Measurements from ENCODE around the gene PPARA.

Gene PPARA

DNA sequence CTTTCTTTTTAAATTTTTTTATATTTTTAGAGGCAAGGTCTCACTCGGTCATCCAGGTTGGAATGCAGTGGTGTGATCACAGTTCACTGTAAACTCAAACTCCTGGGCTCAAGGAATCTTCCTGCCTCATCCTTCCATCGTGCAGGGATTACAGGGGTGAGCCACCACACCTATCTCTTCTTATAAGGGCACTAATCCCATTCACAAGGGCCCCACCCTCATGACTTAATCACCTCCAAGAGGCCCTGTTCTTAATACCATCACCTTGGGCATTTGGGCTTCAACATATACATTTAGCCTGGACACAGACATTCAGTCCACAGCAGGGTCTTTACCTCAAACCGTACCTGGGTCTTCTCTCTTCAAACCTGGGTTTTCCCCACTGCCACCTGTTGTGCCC is 141.8 kb downstream of the PPARA start:
- TF ChIP-seq ZFX (IDR thresholded peaks at IDR 0.05; ENCODE audit: borderline replicate concordance) (no peak), CTCF (IDR thresholded peaks at IDR 0.05) (no peak)
- H3K27ac ChIP-seq = no peak overlapping the region

GRCh38 chr22:46292732-46293131 is 142.4 kb downstream of the PPARA start:
- TF ChIP-seq ZFX (IDR thresholded peaks at IDR 0.05; ENCODE audit: borderline replicate concordance) (no peak), CTCF (IDR thresholded peaks at IDR 0.05) (no peak)
- no peak overlapping the region for H3K27ac ChIP-seq
